ENCODE results near the gene CACNA1A. TPM values are rescaled to one million over a fixed set of nuclear protein-coding genes. Genes with fewer than 3 reads are reported as not detected.
"Not testable (repeated sequence)": the region's sequence is repeated elsewhere in the genome, so short reads cannot be mapped to it uniquely, and the experiment has no call there.

The CACNA1A gene
- total RNA-seq, 2 experiments from 2014 or later, result 0.21 to 0.44 TPM

DNA sequence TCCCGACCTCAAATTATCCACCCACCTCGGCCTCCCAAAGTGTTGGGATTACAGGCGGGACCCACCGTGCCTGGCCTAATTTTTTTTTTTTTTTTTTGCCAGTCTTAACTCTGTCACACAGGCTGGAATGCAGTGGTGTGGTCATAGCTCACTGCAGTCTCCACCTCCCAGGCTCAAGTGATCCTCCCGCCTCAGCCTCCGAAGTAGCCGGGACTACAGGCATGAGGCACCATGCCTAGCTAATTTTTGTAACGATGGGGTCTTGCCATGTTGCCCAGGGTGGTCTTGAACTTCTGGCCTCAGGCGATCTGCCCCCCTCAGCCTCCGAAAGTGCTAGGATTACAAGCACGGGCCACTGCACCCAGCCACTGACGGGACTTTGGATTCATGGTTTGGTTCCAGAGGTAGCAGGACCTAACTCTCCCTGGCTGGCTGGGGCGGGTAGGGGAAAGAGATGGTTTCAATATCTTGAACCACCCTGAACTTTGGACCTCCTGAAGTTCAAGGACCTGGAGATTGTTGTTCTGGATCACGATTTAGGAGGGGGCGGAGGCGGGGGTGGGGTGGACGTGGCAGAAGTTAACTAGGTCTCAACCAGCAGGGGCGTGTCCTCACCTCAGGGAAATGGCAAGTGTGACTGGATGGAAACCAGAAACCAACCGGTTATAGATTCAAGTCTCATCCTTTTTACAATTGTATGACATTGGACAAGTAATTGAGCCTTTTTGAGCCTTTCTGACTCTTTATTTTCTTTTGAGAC, 315.3 kb downstream of the CACNA1A start:
- POLR2A ChIA-PET, result interaction anchor here (0.6 kb wide), 1 partner anchor 510 kb away, joined by 3 read pairs; no protein-coding TSS in a partner anchor
- CTCF ChIA-PET, result interaction anchor here (0.6 to 5.0 kb wide), 6 partner anchors 15 to 56 kb away, joined by 3 to 28 read pairs (median 3); no protein-coding TSS in a partner anchor

DNA sequence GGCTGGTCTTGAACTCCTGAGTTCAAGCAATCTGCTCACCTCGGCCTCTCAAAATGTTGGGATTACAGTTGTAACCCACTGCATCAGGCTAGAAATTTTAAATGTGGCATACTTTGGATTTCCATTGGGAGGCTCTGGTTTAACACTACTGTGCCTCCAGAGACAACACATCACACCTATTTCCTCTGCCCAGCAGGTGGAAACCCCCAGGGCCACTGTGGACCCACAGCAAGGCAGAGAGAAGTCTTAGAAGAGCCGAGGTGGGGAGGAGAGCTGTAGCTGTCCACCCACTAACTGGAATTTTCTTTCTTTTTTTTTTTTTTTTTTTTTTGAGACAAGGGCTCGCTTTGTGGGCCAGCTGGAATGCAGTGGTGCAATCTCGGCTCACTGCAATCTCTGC, 316.7 kb downstream of the CACNA1A start:
- POLR2A ChIA-PET, result interaction anchor here (1.1 kb wide), 1 partner anchor 58 kb away, joined by 4 read pairs; no protein-coding TSS in a partner anchor
- CTCF ChIA-PET, result interaction anchor here (0.7 kb wide), 2 partner anchors 21 to 488 kb away, joined by 4 to 5 read pairs; no protein-coding TSS in a partner anchor

DNA sequence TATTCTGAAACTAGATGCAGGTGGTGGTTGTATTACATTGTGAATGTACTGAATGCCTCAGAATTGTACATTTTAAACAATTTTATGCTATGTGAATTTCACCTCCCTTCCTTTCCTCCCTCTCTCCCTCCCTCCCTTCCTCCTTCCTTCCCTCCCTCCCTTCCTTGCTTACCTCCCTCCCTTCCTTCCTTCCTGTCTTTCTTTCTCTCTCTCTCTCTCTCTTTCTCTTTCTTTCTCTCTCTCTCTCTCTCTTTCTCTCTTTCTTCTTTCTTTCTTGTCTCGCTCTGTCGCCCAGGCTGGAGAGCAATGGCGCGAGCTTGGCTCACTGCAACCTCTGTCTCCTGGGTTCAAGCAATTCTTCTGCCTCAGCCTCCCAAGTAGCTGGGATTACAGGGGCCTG, 318.9 kb downstream of the CACNA1A start:
- ChIA-PET CTCF (interaction anchor here (0.6 to 1.4 kb wide), 3 partner anchors 78 to 787 kb away, joined by 3 to 5 read pairs (median 3); no protein-coding TSS in a partner anchor), POLR2A (no interaction called here)

DNA sequence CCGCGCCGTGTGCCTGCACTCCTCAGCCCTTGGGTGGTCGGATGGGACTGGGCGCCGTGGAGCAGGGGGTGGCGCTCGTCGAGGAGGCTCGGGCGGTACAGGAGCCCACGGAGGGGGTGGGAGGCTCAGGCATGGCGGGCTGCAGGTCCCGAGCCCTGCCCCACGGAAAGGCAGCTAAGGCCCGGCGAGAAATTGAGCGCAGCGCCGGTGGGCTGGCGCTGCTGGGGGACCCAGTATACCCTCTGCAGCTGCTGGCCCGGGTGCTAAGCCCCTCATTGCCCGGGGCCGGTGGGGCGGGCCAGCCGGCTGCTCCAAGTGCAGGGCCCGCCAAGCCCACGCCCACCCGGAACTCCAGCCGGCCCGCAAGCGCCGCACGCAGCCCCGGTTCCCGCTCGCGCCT, 319.6 kb downstream of the CACNA1A start:
- POLR2A ChIA-PET, CTCF ChIA-PET: not testable (repeated sequence)

- CTCF ChIA-PET, POLR2A ChIA-PET: not testable (repeated sequence)
Measured at GRCh38 chr19:13185763-13186657, 320.3 kb downstream of the CACNA1A start.

- CTCF ChIA-PET, POLR2A ChIA-PET: not testable (repeated sequence)
Measured at GRCh38 chr19:13184926-13185325, 321.4 kb downstream of the CACNA1A start.

DNA sequence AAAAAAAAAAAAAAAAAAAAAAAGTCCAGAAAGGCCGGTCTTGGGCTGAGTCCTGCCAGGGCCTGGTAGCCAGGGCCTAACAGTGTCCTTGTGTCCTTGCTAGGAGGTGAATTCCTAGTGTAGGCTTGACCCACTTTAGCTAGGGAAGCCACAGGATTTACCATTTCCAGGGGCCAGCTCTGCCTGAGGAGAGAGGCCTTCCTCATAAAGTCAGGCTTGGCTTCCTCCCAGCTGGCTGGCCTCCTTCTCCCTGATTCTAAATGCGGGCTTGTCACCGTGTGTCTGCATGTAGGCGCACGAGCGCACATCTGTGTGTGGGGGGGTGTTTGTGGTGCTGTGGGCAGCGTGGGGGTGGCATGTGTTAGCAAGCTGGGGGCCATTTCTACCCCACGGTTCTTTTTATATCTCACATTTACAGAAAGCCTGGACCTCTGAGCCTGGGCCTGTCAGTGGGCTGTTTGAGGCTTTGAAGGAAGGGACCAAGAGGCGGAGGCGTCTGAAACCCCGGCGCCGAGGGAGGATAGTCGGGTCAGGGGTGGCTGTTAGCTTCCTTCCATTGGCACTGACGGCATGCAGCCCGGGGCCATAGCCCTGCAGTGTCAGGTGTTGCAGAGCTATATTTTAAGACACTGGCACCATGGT, 324.4 kb downstream of the CACNA1A start:
- ChIA-PET CTCF (interaction anchor here (0.6 to 1.9 kb wide), 10 partner anchors 9 to 297 kb away, joined by 3 to 18 read pairs (median 4); partner anchors contain the start of genes IER2 and STX10), POLR2A (interaction anchor here (0.6 to 1.7 kb wide), 3 partner anchors 28 to 1041 kb away, joined by 3 to 22 read pairs (median 5); no protein-coding TSS in a partner anchor)

DNA sequence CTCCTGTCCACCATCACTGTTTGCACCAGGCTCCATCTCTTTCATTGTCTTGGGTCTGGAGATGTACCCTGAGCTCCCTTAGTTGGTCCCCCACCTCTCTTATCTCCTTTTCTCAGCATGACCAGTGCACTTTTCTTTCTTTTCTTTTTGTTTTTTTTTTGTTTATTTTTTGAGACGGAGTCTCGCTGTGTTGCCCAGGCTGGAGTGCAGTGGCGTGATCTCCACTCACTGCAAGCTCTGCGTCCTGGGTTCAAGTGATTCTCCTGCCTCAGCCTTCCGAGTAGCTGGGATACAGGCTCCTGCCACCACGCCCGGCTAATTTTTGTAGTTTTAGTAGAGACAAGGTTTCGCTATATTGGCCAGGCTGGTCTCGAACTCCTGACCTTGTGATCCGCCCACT, 328.0 kb downstream of the CACNA1A start:
- CTCF ChIA-PET, result interaction anchor here (0.6 kb wide), 2 partner anchors 349 to 1039 kb away, joined by 3 read pairs; no protein-coding TSS in a partner anchor
- POLR2A ChIA-PET, result not testable (repeated sequence)

GRCh38 chr19:13177584-13177983, 328.7 kb downstream of the CACNA1A start:
- CTCF ChIA-PET, POLR2A ChIA-PET: not testable (repeated sequence)

GRCh38 chr19:13176345-13176744, 329.9 kb downstream of the CACNA1A start:
- ChIA-PET POLR2A (interaction anchor here (0.6 kb wide), 1 partner anchor 212 kb away, joined by 3 read pairs; no protein-coding TSS in a partner anchor), CTCF (interaction anchor here (1.6 kb wide), 1 partner anchor 14 kb away, joined by 3 read pairs; no protein-coding TSS in a partner anchor)

DNA sequence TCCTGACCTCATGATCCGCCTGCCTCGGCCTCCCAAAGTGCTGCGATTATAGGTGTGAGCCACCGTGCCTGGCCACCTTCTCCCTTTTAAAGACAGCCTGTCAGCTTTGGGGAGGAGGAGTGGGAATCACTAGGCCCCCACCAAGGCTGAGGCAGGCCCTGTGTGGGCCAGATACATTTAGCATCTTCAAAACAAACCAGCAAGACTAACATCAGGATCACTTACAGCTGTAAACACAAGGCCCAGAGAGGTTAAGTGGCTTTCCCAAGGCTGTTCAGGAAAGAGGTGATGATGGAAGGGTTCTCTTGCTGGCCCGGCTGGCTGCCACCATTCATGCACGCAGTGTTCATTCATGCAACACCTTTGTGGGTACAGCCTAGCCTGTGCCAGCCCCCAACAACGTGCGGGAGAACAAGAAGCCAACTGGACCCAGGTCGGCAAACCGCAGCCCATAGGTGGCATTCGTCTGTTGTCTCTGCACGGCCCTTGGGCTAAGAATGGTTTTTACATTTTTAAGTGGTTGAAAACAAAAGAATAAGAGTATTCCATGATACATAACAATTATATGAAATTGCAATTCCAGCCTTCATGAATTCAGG, 333.0 kb downstream of the CACNA1A start:
- CTCF ChIA-PET, result interaction anchor here (0.9 to 1.8 kb wide), 5 partner anchors 9 to 104 kb away, joined by 3 to 11 read pairs (median 3); no protein-coding TSS in a partner anchor
- POLR2A ChIA-PET, result interaction anchor here (0.7 to 0.9 kb wide), 2 partner anchors 15 to 18 kb away, joined by 4 read pairs; no protein-coding TSS in a partner anchor

DNA sequence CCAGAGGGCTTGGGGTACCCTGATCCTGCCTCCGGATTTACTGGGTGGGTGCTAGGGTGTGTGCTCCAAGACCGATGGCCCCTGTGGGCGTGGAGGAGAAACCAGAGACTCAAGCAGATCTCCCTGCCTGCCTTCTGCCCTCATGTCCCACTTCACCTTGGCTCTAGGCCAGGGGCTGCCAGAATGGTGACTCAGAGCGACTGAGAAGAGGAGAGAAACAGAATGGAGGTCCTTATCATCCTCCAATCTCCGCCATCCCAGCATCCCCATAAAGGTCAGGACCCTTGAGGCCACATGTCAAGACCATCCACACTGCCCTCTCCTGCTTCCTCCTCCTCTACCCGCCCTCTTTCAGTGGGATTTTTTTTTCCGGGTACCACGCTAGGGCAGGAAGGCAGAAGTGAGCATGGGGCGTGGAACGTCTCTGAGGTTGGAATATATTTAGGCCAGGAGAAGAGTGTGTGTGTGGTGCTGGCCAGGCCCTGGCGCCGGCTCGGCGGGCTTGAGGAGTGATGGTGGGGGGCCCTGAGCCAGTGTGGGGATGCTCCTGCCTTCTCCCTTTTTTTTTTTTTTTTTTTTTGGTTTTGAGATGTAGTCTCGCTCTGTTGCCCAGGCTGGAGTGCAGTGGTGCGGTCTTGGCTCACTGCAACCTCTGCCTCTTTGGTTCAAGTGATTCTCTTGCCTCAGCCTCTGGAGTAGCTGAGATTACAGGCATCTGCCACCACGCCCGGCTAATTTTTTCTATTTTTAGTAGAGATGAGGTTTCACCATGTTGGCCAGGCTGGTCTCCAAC, 333.7 kb downstream of the CACNA1A start:
- POLR2A ChIA-PET, result interaction anchor here (0.7 kb wide), 1 partner anchor 14 kb away, joined by 4 read pairs; no protein-coding TSS in a partner anchor
- CTCF ChIA-PET, result interaction anchor here (0.7 to 1.8 kb wide), 7 partner anchors 10 to 105 kb away, joined by 3 to 11 read pairs (median 4); no protein-coding TSS in a partner anchor

GRCh38 chr19:13171146-13171545, 335.1 kb downstream of the CACNA1A start:
- ChIA-PET POLR2A (no interaction called here), CTCF (interaction anchor here (1.9 to 5.0 kb wide), 3 partner anchors 16 to 23 kb away, joined by 5 to 28 read pairs (median 14); no protein-coding TSS in a partner anchor)

DNA sequence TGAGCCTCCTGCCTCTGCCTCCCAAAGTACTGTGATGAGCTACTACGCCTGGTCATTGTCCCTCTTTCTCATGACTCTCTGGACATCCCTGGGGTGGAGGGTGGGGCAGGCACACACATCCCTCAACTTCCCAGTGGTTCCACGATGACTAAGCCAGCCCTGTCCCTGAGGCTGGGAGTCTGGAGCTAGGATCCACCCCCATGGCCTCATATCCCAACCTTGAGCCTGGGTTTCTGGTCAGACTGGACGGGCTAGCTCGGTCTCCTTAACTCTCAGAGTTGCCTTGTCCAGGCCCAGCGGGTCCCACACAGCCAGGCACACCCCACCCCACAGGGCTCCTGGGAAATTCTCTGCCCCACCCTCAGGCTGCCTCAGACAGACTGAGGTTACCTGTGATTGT, 336.5 kb downstream of the CACNA1A start:
- CTCF ChIA-PET, result interaction anchor here (0.7 to 5.0 kb wide), 3 partner anchors 17 to 44 kb away, joined by 3 to 28 read pairs (median 14); no protein-coding TSS in a partner anchor
- POLR2A ChIA-PET, result interaction anchor here (0.5 to 2.0 kb wide), 4 partner anchors 15 to 826 kb away, joined by 3 to 14 read pairs (median 4); partner anchors contain the start of genes IER2 and STX10

DNA sequence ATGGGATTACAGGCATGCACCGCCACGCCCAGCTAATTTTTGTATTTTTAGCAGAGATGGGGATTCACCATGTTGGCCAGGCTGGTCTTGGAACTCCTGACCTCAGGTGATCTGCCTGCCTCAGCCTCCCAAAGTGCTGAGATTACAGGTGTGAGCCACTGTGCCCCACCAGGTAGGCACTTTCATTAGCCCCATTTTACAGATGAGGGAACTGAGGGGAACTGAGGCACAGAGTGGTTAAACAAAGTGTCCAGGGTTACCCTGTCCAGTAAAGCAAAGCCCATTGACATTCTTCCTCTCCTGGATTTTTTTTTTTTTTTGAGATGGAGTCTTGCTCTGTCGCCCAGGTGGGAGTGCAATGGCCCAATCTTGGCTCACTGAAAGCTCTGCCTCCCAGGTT, 340.1 kb downstream of the CACNA1A start:
- CTCF ChIA-PET, result interaction anchor here (1.3 to 2.8 kb wide), 3 partner anchors 10 to 16 kb away, joined by 3 to 18 read pairs (median 8); no protein-coding TSS in a partner anchor
- POLR2A ChIA-PET, result interaction anchor here (1.2 to 2.4 kb wide), 2 partner anchors 11 to 14 kb away, joined by 5 to 25 read pairs; no protein-coding TSS in a partner anchor

- CTCF ChIA-PET, result interaction anchor here (1.3 to 2.8 kb wide), 3 partner anchors 10 to 17 kb away, joined by 3 to 25 read pairs (median 15); no protein-coding TSS in a partner anchor
- POLR2A ChIA-PET, result interaction anchor here (1.2 to 4.9 kb wide), 3 partner anchors 10 to 13 kb away, joined by 5 to 26 read pairs (median 16); no protein-coding TSS in a partner anchor
Measured at GRCh38 chr19:13165162-13165997, 340.9 kb downstream of the CACNA1A start.
